ENCODE data around the gene ELF4.

- TF ChIP-seq CTCF (IDR thresholded peaks at IDR 0.05), result no peak
- no peak for TF ChIP-seq POLR2AphosphoS5 (IDR thresholded peaks at IDR 0.05)
- no peak for TF ChIP-seq EP300 (IDR thresholded peaks at IDR 0.05)
- TF ChIP-seq POLR2A (IDR thresholded peaks at IDR 0.05; ENCODE audit: low read depth), result no peak
Observed at GRCh38 chrX:130086447-130087206, 23.7 kb downstream of the ELF4 start.

Data from esophagus muscularis mucosa (tissue), 4 donors.